ENCODE results near the gene LY86. TPM values are rescaled to one million over a fixed set of nuclear protein-coding genes. Genes with fewer than 3 reads are reported as not detected.

Gene LY86
- total and polyA plus RNA-seq, 10 of the 15 experiments (the other 5 are each of a cell fraction or from before 2014, with no cell fraction given): 68.2 to 457 (median 128) TPM

GRCh38 chr6:6661191-6661590 lies 72.7 kb downstream of the LY86 start:
- H3K9ac ChIP-seq (ENCODE audit: control insufficient read depth, insufficient read depth, low read length): no peak overlapping the region
- H3K36me3 ChIP-seq (ENCODE audit: control insufficient read depth in 2 of 2, insufficient read depth in 2 of 2, low read length in 1 of 2): no peaks in the 10 kb centered on the region
- no peak overlapping the region for H3K27ac ChIP-seq (ENCODE audit: control insufficient read depth, insufficient read depth)
- no peaks in the 10 kb centered on the region for H3K79me2 ChIP-seq (ENCODE audit: control insufficient read depth, insufficient read depth, low read length)
- H4K20me1 ChIP-seq (ENCODE audit: control insufficient read depth, insufficient read depth): no peaks in the 10 kb centered on the region
- in situ Hi-C loops (cut with MboI) (no loop called here), intact Hi-C loops (cut with micrococcal nuclease; ENCODE audit: unreplicated experiment) (no loop called here)
- no peak overlapping the region for H2AFZ ChIP-seq (ENCODE audit: control insufficient read depth, low read depth, low read length)
- FAIRE-seq (no peak), ATAC-seq (no peak), DNase-seq (ENCODE audit: low read depth, low spot score) (no peak)
- no TSS peak for BruUV-seq (replicated peaks)
- POLR2A ChIA-PET: no interaction called here
- no peaks in the 10 kb centered on the region for H3K27me3 ChIP-seq (replicated peaks in 1 of 2; ENCODE audit: control insufficient read depth in 2 of 2, insufficient read depth in 2 of 2, low read length in 1 of 2)
- SMC1A ChIA-PET (ENCODE audit: uncharacterized antibody, unreplicated experiment): interaction anchor here (0.7 to 4.3 kb wide), 11 partner anchors 15 to 266 kb away, joined by 3 to 40 read pairs (median 4); no protein-coding TSS in a partner anchor
- H3K4me3 ChIP-seq: no peak overlapping the region
- CTCF ChIA-PET: interaction anchor here (0.9 to 3.3 kb wide), 6 partner anchors 15 to 114 kb away, joined by 3 to 24 read pairs (median 4); no protein-coding TSS in a partner anchor
- H3K4me2 ChIP-seq (ENCODE audit: control insufficient read depth, insufficient read depth): no peak overlapping the region
- 86% methylated on average over 9 of the region's 9 CpGs for WGBS (ENCODE audit: insufficient coverage, insufficient replicate concordance, low lambda C conversion rate, missing lambda C conversion rate)
- H3K9me3 ChIP-seq (replicated peaks; ENCODE audit: control insufficient read depth, insufficient read depth, low read length): peaks cover 2% of the 10 kb centered on the region; the same call in 2 of the 3 replicates
- peaks cover 25% of the 10 kb centered on the region for H3K4me1 ChIP-seq (ENCODE audit: control insufficient read depth, insufficient read depth, low read length)
- RAD21 ChIA-PET (ENCODE audit: unreplicated experiment): interaction anchor here (1.1 to 4.1 kb wide), 5 partner anchors 26 to 73 kb away, joined by 3 to 25 read pairs (median 3); partner anchors contain the start of gene LY86
- no peak for TF ChIP-seq PRDM15 (CRISPR knock-in tag; IDR thresholded peaks at IDR 0.05)
- no peak for TF ChIP-seq POLR2AphosphoS5 (IDR thresholded peaks at IDR 0.05; ENCODE audit: low read length)
- TF ChIP-seq IRF5 (IDR thresholded peaks at IDR 0.05; ENCODE audit: borderline replicate concordance): no peak
- no peak for TF ChIP-seq CBFB (IDR thresholded peaks at IDR 0.05; ENCODE audit: low read depth)
- TF ChIP-seq TCF12 (IDR thresholded peaks at IDR 0.05; ENCODE audit: low read depth, low read length): no peak
- no peak for TF ChIP-seq EP300 (IDR thresholded peaks at IDR 0.05; ENCODE audit: borderline replicate concordance in 1 of 2, control insufficient read depth in 1 of 2, low read depth in 2 of 2, low read length in 2 of 2)
- TF ChIP-seq SIX5 (IDR thresholded peaks at IDR 0.05; ENCODE audit: low read depth, low read length, severe bottlenecking): no peak
- TF ChIP-seq RELB (IDR thresholded peaks at IDR 0.05; ENCODE audit: low read depth): no peak
- TF ChIP-seq ZSCAN29 (IDR thresholded peaks at IDR 0.05): no peak
- no peak for TF ChIP-seq MEF2B (IDR thresholded peaks at IDR 0.05; ENCODE audit: partially characterized antibody, poor library complexity, severe bottlenecking)
- TF ChIP-seq RFX5 (IDR thresholded peaks at IDR 0.05; ENCODE audit: low read depth, low read length): no peak
- TF ChIP-seq MLLT1 (IDR thresholded peaks at IDR 0.05): no peak

Measured in GM12878 (cell line).